COLO668 (cell line): ENCODE data around the gene CD8B2.
"Not testable (repeated sequence)": the region's sequence is repeated elsewhere in the genome, so short reads cannot be mapped to it uniquely, and the experiment has no call there.

Source experiments
- DNase-seq: peaks from one replicate; lab custom pipeline; 2025; ENCODE audit not compliant: unreplicated experiment; lab: John Stamatoyannopoulos, UW

CD8B2 gene

DNA sequence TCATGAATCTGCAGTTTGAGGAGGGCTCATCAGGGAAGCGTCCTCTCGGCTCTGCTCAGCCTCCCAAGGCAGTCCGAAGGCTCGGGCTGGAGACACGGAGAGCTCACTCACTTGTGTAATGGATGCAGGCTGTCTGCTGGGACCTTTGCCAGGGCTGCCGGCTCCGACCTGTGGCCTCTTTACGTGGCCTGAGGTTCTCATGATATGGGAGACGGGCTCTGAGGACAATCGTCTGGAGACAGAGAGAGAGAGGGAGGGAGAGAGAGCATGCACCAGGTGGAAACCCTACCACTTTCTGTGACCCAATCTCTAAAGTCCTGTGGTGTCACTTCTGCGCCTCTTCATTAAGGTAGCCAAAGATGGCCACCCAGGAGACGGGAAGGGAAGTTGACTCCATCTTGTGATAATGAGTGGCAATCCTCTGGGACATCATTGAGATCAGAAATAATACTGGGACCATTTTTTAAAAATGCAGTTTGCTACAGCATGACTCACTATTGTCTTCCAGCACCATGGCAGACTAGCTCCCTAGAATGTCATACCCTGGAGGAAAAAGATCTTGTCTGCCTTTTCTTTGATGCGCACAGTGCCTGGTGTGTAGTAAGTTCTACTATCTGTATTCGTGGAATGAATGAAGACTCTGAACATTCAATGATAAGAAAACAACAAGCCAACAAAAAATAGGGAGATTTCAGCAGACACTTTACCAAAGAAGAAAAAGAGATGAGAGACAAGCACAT is 60.2 kb downstream of the CD8B2 start:
- DNase-seq: no peak

DNA sequence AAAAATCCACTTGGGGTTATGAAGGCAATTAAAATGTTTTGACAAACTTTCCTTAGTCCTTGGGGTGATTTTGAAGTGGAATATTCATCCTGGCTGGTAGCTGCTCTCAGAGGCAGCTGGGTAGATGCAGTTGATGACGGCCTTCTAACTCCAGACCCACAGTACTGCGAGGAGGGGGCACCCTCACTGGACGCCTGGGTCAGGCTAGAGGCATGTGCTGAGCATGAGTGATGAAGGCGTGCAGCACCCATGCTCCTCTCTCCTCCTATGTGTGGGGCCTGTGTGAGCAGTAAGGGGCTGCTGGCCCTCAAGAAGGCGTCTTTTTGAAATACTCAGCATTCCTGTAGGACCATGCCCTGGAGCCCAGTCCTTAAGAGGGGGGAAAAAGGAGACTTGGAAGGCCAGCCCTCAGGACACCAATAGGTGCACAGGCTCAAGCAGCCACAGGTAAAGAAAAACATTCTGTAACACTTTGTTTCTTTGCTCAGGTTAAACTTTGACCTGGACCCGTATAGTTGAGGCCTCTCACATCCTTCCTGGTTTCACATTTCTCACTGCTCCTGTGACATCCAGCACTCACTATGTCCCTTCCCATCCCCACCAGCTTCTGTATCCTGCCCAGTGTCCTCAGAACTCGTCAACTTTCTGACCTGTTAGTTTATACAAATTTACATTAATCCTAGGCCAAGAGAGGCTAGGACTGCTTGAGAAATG is 64.4 kb downstream of the CD8B2 start:
- DNase-seq: no peak

DNA sequence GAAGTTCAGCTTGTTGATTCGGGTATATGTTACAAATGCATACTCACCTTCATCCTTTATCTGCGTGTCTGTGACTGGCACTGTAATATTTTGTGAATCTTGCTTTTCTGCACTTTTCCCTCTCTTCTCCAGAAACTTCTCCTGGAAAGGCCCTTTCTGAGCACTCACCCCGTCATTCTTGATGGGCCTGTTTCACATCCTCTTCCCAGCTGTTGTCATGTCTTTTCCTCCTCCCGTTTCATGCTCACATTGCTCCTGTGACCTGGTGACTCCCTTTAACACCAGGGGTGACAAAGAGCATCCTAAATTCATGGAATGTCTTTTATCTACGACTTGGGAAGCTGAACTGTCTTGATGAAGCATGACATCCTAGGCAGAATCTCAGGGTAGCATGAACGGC is 65.8 kb downstream of the CD8B2 start:
- no peak for DNase-seq

DNA sequence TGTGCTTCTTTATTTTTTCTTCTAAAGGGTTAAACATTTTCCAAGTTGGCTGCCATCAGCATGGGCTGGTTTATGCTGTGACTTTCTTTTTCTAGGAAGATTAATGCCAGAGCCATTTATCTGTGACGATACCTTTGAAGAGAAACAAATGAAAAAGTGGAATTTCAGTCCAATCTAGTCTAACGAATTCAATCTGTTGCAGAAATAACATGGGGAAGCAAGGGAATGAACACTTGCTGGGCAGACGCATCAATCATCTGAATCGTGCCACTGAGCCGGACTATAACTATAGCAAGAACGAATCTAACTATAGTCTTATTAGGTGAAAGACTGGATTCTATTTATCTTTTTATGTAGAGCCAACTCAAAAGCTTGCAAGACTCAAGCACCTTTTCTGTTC is 66.2 kb downstream of the CD8B2 start:
- DNase-seq: no peak

DNA sequence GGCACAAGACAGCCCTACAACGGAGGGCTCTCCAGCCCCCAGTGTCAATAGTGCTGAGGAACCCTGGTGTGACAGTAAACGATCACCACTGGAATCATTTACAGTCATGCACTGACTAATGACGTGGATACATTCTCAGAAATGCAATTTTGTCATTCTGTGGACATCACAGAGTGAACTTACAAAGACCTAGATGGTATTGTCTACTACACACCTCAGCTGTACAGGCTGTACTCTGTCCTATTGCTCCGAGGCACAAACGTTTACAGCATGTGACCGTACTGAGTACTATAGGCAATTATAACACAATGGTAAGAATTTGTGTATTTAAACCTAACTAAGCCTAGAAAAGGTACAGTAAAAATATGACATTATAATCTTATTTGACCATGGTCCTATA is 67.2 kb downstream of the CD8B2 start:
- DNase-seq: no peak

DNA sequence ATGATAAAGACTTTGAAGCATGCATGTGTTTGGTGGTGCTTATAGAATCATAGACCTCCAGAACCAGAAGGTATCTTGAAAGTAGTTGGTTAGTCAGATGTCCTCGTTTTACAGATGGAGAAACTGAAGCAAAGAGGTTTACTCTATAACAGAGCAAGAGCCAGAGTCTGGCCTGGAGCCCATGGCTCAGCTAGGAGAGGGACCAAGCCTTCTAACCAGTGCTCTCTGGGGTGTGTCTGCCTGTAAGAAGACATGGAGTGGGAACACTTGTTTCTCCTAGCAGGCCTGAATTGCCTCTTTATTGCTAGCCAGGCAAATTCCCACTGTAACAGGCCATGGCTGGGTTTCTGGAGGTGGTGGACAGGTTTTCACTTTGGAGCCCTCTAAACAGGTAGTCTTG is 67.9 kb downstream of the CD8B2 start:
- DNase-seq: no peak

DNA sequence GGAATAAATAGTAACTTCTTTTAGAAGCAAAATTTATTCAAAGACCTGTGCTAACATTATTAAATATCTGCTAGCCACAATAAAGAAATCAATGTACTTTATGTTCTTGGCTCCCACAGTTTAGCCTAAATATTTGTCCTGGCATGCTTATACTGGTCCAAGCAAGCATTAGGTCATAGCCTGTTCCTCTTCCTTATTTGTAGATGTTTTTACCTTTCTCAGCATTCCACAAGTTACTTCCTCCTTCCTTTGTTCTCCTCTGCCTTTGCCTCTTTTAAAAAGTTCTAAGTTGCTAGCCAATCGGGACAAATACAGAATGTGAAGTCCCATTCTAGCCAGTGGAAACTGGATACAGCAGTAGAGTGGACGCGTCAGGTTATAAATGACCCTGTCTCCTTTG is 72.6 kb downstream of the CD8B2 start:
- not testable (repeated sequence) for DNase-seq

DNA sequence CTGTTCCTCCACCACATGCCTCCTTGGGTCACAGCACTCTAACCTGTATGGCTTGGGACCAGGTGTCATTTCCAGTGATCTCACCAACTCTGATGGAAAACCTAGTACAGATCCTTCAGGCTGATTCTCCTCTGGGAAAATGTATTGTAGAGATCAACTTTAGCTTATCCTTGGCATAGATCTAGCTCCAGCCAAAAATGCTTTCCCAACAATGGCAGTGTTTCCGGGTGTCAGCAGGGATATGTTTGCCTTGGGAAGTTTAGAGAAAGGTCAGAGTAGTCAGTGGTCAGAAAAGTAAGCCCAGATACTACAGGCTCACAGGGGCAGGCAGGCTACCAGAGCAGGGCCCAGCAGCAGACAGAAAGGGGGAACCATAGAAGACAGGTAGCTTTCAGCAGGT is 73.6 kb downstream of the CD8B2 start:
- DNase-seq: no peak

DNA sequence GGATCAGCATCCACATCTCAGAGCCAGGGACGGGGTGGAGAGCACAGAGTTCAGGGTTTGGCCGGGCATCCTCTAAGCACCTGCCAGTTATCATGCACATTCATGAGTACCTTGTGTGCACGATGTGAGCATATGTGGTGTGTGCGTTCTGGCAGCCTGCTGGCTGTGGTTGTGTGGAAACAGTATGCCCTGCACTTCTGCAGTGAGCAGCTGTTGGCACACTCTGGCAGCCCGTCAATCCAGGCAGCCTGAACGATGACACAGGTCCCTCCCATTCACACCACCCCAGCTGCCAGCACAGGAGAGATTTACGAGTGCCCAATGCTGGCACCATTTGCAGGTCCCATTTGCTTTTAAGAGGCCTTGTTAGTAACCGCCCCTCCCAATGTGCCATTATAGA is 74.2 kb downstream of the CD8B2 start:
- DNase-seq: no peak

DNA sequence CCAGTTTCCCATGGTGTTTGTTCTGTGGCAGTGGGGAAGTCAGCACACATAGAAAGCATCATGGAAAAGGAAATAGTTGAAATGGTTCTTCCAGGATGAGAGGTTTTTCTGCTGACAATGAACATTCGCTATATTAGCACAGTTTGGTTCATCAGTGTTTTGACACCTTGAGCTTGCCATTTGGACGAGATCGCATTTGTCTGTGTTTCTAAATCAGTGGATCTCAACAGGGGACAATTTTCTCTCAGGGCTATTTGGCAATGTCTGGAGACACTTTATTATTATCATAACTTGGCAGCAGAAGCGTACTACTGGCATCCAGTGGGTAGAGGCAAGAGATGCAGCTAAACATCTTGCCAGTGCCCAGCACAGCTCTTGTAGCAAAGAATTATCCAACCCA is 74.6 kb downstream of the CD8B2 start:
- no peak for DNase-seq

DNA sequence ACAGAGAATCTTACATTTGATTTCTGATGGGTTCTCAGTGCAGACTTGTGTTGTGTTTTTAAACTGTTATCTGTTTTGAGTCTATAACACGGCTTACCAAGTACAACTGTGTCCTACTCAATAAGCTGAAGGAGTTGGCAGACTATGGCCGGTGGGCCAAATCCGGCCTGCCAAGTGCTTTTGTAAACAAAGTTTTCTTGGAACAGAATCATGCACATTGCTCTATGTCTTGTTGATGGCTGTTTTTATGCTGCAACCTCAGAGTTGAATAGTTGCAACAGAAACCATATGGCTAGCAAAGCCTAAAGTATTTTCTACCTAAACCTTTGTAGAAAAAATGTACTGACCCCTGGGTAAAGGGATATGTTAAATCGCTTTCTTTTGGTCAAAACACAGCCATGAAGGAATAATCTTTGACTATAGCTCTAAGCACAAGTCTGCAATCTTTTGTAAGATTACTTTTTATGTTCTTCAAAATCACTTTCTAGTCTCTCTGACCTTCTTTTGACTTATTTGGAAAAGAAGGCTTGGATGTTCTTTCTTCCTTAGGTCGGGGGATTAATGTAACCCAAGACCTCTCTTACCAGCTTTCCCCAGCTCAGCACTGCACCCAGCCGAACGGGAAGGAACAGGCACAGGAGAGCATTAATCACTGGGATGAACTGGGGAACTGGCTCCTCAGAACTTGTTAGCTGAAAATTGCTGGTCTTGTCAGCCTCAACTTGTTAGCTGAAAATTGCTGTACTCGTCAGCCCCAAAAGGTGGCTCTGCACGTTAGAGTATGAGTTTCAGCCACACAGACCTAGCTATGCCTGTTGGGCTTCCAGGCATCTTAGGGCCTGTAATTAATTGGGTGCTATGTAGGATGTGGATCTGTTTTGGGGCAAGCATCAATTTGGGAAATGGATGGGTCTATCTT is 75.4 kb downstream of the CD8B2 start:
- DNase-seq: no peak

DNA sequence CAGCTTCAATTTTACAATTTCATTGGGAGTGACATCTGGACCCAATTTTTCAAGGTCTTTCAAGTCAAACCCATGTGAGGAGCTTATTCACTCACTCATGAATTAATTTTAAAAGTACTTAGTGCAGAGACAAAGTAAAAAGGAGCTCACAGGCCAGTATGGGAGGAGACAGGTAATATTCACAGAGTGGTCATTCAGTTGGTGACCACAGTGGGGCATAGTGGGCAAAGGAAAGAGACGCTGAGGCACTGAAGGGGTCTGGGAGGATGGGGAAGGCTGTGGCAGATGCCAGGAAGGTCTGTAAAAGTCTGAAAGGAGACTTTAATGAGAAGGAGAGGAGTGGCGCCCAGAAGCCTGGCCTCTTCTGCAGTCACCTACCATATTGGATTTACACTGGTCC is 76.0 kb downstream of the CD8B2 start:
- no peak for DNase-seq

DNA sequence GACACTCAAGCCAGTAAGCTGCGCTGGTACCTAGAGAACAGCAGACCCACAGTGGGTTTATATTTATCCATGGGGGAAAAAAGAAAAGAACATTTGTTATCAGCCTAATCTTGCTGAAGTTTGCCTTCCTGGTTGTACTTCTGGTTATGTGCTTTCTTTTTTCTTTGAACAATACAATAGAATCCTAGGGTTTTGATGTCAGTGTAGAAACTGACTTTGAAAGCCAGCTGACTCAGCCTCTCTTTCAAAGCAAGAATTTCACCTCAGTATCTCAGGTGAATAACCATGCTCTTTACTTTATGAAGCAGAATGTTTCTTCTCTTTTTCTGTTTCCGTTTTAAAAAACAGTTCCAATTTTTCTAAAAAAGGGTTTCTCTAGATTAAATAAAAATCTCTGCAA is 78.4 kb downstream of the CD8B2 start:
- no peak for DNase-seq

DNA sequence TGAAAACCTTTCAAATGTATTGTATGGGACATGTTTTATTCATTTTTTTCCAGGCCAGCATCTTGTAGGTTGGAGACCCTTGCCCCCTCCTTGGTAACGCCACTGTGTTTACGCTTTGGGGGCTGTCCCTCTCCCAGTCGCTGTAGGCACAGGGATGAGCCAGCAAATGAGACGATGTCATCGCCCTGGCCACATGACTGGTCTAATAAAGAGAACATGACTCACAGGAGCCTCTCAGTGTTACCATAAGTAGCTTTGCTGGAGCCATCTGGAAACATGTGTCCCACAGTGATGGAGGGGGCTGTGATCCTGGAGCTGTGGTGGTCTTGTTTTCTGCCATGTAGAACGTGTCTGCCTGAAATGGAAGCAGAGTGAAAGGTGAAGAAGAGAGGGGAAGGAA is 78.9 kb downstream of the CD8B2 start:
- DNase-seq: no peak

DNA sequence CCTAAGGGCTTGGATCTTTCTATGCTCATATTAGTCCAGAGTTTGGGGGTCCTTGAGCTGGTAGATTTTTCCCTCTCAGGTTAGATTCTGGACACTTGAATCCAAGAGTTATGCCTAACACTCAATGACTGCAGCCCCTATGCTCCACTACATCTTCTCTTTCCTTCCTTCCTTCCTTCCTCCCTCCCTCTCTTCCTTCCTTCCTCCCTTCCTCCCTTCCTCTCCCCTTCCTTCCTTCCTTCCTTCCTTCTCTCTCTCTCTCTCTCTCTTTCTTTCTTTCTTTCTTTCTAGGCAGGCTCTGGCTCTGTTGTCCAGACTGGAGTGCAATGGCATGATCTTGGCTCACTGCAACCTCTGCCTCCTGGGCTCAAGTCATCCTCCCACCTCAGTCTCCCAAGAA is 79.3 kb downstream of the CD8B2 start:
- DNase-seq: not testable (repeated sequence)

DNA sequence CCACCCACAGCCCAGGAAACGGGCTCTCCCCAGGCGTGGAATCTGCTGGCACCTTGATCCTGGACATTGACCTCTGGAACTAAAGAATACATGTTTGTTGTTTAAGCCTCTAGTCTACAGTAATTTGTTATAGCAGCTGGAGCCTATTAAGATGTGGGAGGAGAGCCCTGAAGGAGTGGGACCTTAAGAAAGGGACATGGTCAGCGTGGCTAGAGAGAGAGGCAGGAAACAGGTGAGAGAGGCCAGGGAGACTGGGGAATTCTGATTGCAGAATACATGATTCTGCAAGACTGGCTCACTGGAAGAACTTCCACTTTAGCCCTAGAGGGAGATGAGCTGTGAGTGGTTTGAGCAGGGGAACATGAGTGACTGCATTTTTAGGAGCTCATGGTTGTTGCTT is 83.2 kb downstream of the CD8B2 start:
- DNase-seq: no peak
